BLaER1 treated with 17β-estradiol and CSF1 and Interleukin-3, amounts not matched to agents 10 nM and 100 nM (cell line): ENCODE results near the gene ADARB2.

Experiments used
- H3K27ac ChIP-seq, 11 experiments: shearing (Covaris generic); formaldehyde crosslinking; 2 replicates each; pipeline ENCODE4 v1.8.1; 2022
- H3K27me3 ChIP-seq, 11 experiments: shearing (Covaris generic); formaldehyde crosslinking; 2 replicates each; pipeline ENCODE4 v1.8.1; 2022
- H3K36me3 ChIP-seq, 11 experiments: shearing (Covaris generic); formaldehyde crosslinking; 2 replicates each; pipeline ENCODE4 v1.8.1; 2022
- H3K4me1 ChIP-seq, 10 experiments: shearing (Covaris generic); formaldehyde crosslinking; 2 replicates each; pipeline ENCODE4 v1.8.1; 2022
- H3K4me2 ChIP-seq, 11 experiments: shearing (Covaris generic); formaldehyde crosslinking; 2 replicates each; pipeline ENCODE4 v1.8.1; 2022
- H3K4me3 ChIP-seq, 10 experiments: shearing (Covaris generic); formaldehyde crosslinking; 2 replicates each; pipeline ENCODE4 v1.8.1; 2022
- H3K9ac ChIP-seq, 11 experiments: shearing (Covaris generic); formaldehyde crosslinking; 2 replicates each; pipeline ENCODE4 v1.8.1; 2022
- H3K9me3 ChIP-seq, 11 experiments: shearing (Covaris generic); formaldehyde crosslinking; replicated peaks in 1 of 11; 2 replicates each; pipeline ENCODE4 v1.8.1; 2022
- H4K20me1 ChIP-seq, 11 experiments: shearing (Covaris generic); formaldehyde crosslinking; 2 replicates each; pipeline ENCODE4 v1.8.1; 2022
- Cebpa-rat ChIP-seq, 11 experiments: shearing (Covaris generic); IDR thresholded peaks; 2 replicates each; pipeline ENCODE4 v1.8.1; 2022

ADARB2 gene

GRCh38 chr10:1476455-1476803 is 260.9 kb downstream of the ADARB2 start:
- peak overlapping the region in 9 of 11 experiments; percentile 34 to 81 (median 66); a peak in 18 of 22 replicates for H3K4me2 ChIP-seq
- no peak overlapping the region for H3K4me3 ChIP-seq
- H4K20me1 ChIP-seq = no peaks in the 10 kb centered on the region; a peak in 1 of 22 replicates
- H3K9me3 ChIP-seq = peaks cover 29 to 50% (median 40%) of the 10 kb centered on the region in 11 experiments
- peaks cover 0 to 14% (median 0%) of the 10 kb centered on the region in 11 experiments; a peak in 7 of 22 replicates for H3K36me3 ChIP-seq
- H3K9ac ChIP-seq = peak overlapping the region in 1 of 11 experiments; percentile 17; a peak in 1 of 22 replicates
- H3K4me1 ChIP-seq = peaks cover 0 to 40% (median 26%) of the 10 kb centered on the region in 10 experiments; a peak in 15 of 20 replicates
- H3K27me3 ChIP-seq = peaks cover 0 to 14% (median 0%) of the 10 kb centered on the region in 11 experiments; a peak in 5 of 22 replicates
- 0 out of 22 replicates have a peak overlapping the region, but pooled peaks of 2 of the 11 experiments have one; percentile 20 to 22 for H3K27ac ChIP-seq
- no peak for TF ChIP-seq Cebpa-rat (IDR thresholded peaks at IDR 0.05)

DNA sequence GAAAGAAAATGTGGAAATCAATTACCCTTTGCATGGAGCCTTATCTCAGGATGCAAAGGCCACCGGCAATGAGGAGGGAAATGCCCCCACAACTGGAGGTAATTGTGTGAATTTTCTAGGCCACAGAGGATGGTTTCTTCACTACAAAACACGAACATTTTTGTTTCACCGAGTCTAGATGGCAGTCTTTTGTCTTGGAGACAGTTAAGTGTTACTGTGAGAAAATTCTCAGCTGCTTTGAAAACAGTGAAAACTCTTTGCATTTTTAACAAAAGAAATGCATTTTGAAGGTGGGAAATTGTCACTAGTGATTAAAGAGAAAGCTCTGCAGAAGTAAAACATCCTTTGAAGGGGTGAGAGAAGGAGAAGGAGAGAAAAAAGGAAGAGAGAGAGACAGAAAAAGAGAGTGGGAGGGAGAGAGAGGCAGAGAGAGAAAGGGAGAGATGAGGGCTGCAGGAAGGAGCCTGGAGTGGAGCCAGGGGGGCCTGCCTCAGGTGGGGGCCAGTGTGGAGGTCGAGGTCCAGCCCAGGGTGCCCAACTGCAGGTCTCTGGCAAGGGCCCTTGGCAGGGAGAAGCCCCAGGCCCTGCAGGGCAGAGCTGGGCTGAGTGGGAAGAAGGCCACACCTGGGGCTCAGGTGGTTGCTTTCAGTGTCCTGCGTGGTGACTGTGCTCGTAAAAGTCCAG is 261.4 kb downstream of the ADARB2 start:
- H3K4me2 ChIP-seq = peak overlapping the region in 9 of 11 experiments; percentile 34 to 81 (median 66); a peak in 18 of 22 replicates
- H3K27me3 ChIP-seq = peaks cover 0 to 14% (median 0%) of the 10 kb centered on the region in 11 experiments; a peak in 5 of 22 replicates

DNA sequence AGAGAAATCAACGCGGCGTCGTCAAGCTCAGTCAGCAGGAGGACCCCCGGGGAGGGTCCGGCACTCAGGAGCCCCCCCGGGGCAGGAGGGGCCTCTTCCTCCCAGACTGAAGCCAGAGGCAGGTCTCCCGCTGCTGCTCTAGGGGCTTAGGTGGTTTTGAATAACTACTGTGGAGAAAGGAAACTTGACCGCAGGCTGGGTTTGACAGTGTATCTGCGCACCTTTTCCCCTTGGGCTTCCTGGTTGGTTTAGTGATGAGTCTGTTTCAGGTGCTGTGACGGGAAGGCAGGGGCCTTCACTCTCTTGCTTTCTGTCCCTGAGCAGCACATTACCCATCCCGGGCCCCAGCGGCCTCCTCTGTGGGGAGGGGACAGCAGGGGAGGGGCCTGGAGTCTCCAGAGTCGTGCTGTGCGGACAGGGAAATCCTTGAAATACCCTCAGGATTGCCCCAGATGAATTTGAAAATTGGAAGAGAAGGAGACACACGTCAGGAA is 262.2 kb downstream of the ADARB2 start:
- H3K9me3 ChIP-seq = peaks cover 29 to 37% (median 34%) of the 10 kb centered on the region in 11 experiments
- H3K36me3 ChIP-seq = peaks cover 0 to 14% (median 0%) of the 10 kb centered on the region in 11 experiments; a peak in 7 of 22 replicates
- no peak overlapping the region for H3K4me3 ChIP-seq
- TF ChIP-seq Cebpa-rat (IDR thresholded peaks at IDR 0.05) = no peak
- 0 out of 22 replicates have a peak overlapping the region, but pooled peaks of 1 of the 11 experiments have one; percentile 4 for H3K9ac ChIP-seq
- no peaks in the 10 kb centered on the region; a peak in 1 of 22 replicates for H4K20me1 ChIP-seq
- H3K4me1 ChIP-seq = peaks cover 0 to 44% (median 28%) of the 10 kb centered on the region in 10 experiments; a peak in 15 of 20 replicates
- no peak overlapping the region for H3K27ac ChIP-seq
- peaks cover 0 to 14% (median 0%) of the 10 kb centered on the region in 11 experiments; a peak in 5 of 22 replicates for H3K27me3 ChIP-seq
- peak overlapping the region in 9 of 11 experiments; percentile 33 to 81 (median 66); a peak in 17 of 22 replicates for H3K4me2 ChIP-seq

More for the DNA sequence above, 261.4 kb downstream of the ADARB2 start:
- Histone ChIP-seq H3K4me1 (peaks cover 0 to 40% (median 26%) of the 10 kb centered on the region in 10 experiments; a peak in 15 of 20 replicates), H3K4me3 (no peak overlapping the region), H3K9me3 (peaks cover 29 to 45% (median 40%) of the 10 kb centered on the region in 11 experiments), H3K27ac (peak overlapping the region in 2 of 11 experiments; percentile 20 to 22; a peak in 1 of 22 replicates), H4K20me1 (no peaks in the 10 kb centered on the region; a peak in 1 of 22 replicates), H3K9ac (peak overlapping the region in 2 of 11 experiments; percentile 4 to 17; a peak in 1 of 22 replicates), H3K36me3 (peaks cover 0 to 14% (median 0%) of the 10 kb centered on the region in 11 experiments; a peak in 7 of 22 replicates)
- TF ChIP-seq Cebpa-rat (IDR thresholded peaks at IDR 0.05) = no peak

- Histone ChIP-seq H3K9me3 (peaks cover 23 to 31% (median 28%) of the 10 kb centered on the region in 11 experiments), H3K4me1 (peaks cover 0 to 50% (median 33%) of the 10 kb centered on the region in 10 experiments; a peak in 15 of 20 replicates), H3K4me2 (peak overlapping the region in 9 of 11 experiments; percentile 33 to 81 (median 66); a peak in 17 of 22 replicates), H4K20me1 (no peaks in the 10 kb centered on the region; a peak in 1 of 22 replicates), H3K9ac (no peak overlapping the region), H3K4me3 (no peak overlapping the region), H3K36me3 (peaks cover 0 to 14% (median 0%) of the 10 kb centered on the region in 11 experiments; a peak in 7 of 22 replicates), H3K27ac (no peak overlapping the region), H3K27me3 (peaks cover 0 to 14% (median 0%) of the 10 kb centered on the region in 11 experiments; a peak in 5 of 22 replicates)
- TF ChIP-seq Cebpa-rat (IDR thresholded peaks at IDR 0.05) = no peak
Observed at GRCh38 chr10:1474376-1475097, 262.8 kb downstream of the ADARB2 start.

- Histone ChIP-seq H3K27me3 (peaks cover 0 to 14% (median 0%) of the 10 kb centered on the region in 11 experiments; a peak in 5 of 22 replicates), H3K9me3 (peaks cover 16 to 25% (median 21%) of the 10 kb centered on the region in 11 experiments), H3K4me3 (no peak overlapping the region), H3K4me1 (peaks cover 0 to 52% (median 35%) of the 10 kb centered on the region in 10 experiments; a peak in 15 of 20 replicates), H3K4me2 (no peak overlapping the region), H3K9ac (no peak overlapping the region), H3K36me3 (peaks cover 0 to 8% (median 0%) of the 10 kb centered on the region in 11 experiments; a peak in 6 of 22 replicates), H3K27ac (no peak overlapping the region), H4K20me1 (no peaks in the 10 kb centered on the region; a peak in 1 of 22 replicates)
- no peak for TF ChIP-seq Cebpa-rat (IDR thresholded peaks at IDR 0.05)
Observed at GRCh38 chr10:1473874-1474273, 263.5 kb downstream of the ADARB2 start.

DNA sequence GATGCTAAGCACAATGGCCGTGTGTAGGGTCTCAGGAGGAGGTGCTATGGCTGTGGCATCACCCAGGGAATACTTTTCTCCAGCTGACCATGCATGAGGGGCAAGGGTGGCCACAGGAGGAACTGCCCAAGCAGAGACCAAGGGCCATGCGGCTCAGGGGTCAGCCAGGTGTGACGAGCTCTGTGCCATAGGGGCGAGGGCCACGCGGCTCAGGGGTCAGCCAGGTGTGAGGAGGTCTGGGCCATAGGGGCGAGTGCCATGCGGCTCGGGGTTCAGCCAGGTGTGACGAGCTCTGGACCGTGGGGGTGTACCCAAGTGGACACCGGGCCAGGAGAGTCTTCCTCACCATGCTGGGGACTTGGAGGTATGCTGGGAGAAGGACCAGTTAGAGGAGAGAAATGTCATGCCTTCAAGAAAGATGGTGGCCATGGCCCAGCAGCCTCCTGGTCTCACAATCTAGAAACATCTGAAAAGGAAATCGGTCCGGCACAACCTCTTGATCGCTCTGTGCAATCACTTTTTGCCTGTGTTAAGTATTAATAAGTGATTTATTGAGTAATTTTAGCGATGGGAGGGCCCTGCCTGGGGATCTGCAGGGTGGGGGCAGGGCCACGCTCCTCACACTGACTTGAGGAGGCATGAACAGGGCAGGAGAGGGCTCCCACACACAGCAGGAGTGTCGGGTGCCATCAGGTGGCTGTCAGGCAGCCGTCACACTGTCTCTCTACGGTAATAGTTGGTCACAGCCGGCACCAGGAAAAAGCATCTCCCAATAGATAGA is 265.0 kb downstream of the ADARB2 start:
- H3K27me3 ChIP-seq = peaks cover 0 to 17% (median 0%) of the 10 kb centered on the region in 11 experiments; a peak in 5 of 22 replicates
- no peak overlapping the region for H3K9ac ChIP-seq
- TF ChIP-seq Cebpa-rat (IDR thresholded peaks at IDR 0.05) = no peak

DNA sequence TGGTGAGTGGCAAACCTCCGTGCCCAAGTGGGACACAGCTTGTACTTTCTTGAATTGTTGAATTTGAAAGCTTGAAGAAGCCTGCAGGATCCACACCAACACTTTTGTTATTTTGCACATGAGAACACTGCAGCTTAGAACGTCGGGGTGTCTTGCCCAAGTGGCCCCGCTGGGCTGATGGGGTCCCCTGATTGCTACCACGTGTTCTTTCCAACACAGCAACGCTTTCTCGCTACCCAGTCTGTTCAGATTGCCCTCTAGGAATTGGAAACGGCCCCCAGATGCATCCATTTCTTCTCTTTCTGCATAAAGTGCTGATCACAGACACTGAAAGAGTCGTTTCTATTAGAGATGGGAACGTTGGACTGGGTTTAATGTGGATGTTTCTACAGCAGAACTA is 268.5 kb downstream of the ADARB2 start:
- no peak for TF ChIP-seq Cebpa-rat (IDR thresholded peaks at IDR 0.05)
- Histone ChIP-seq H3K4me3 (no peak overlapping the region), H3K27me3 (peaks cover 0 to 31% (median 0%) of the 10 kb centered on the region in 11 experiments; a peak in 6 of 22 replicates), H3K9ac (no peak overlapping the region), H4K20me1 (no peaks in the 10 kb centered on the region), H3K4me2 (peak overlapping the region in 7 of 11 experiments; percentile 13 to 98 (median 87); a peak in 8 of 22 replicates), H3K36me3 (no peaks in the 10 kb centered on the region), H3K9me3 (no peaks in the 10 kb centered on the region), H3K27ac (no peak overlapping the region), H3K4me1 (peaks cover 28 to 63% (median 56%) of the 10 kb centered on the region in 10 experiments)

More for the DNA sequence above, 265.0 kb downstream of the ADARB2 start:
- Histone ChIP-seq H3K4me2 (no peak overlapping the region; a peak in 1 of 22 replicates), H3K4me1 (peaks cover 4 to 59% (median 48%) of the 10 kb centered on the region in 10 experiments), H4K20me1 (no peaks in the 10 kb centered on the region; a peak in 1 of 22 replicates), H3K4me3 (no peak overlapping the region), H3K9me3 (peaks cover 1 to 10% (median 6%) of the 10 kb centered on the region in 11 experiments; a peak in 18 of 22 replicates), H3K27ac (no peak overlapping the region), H3K36me3 (no peaks in the 10 kb centered on the region)
